Mammary epithelial cell (primary cell): ENCODE measurements around the gene BCR.
"Not testable (repeated sequence)": the region's sequence is repeated elsewhere in the genome, so short reads cannot be mapped to it uniquely, and the experiment has no call there.

Source experiments
- CTCF ChIP-seq, 2 donors: IDR thresholded peaks in 1 of 2; conservative IDR thresholded peaks in 1 of 2; 2 replicates each; pipeline ENCODE4 v1.5.1; 2011 to 2012; ENCODE audit warnings: inconsistent platforms in 2 of 2, low read length in 2 of 2, mild to moderate bottlenecking in 2 of 2, control low read depth in 1 of 2, low read depth in 1 of 2; ENCODE audit not compliant: insufficient read depth in 1 of 2; ENCODE audit errors: extremely low read depth in 1 of 2
- EZH2 ChIP-seq: IDR thresholded peaks from 2 replicates; pipeline ENCODE4 v1.6.1; 2012; ENCODE audit warnings: low read length, inconsistent platforms, borderline replicate concordance

GRCh38 chr22:23367196-23367595, 186.9 kb downstream of the BCR start:
- TF ChIP-seq EZH2; CTCF (conservative IDR thresholded peaks at IDR 0.05 in 1 of 2, IDR thresholded peaks at IDR 0.05 in 1 of 2; ENCODE audit: extremely low read depth in 1 of 2, insufficient read depth in 1 of 2, low read depth in 1 of 2, low read length in 2 of 2): not testable (repeated sequence)
